ENCODE data around the gene NPPC.
A peak's percentile ranks its signal among the peaks of the same experiment; 100 is the strongest.

Gene NPPC

GRCh38 chr2:231902598-231902997 is 23.6 kb downstream of the NPPC start:
- TF ChIP-seq, protein P1, sequence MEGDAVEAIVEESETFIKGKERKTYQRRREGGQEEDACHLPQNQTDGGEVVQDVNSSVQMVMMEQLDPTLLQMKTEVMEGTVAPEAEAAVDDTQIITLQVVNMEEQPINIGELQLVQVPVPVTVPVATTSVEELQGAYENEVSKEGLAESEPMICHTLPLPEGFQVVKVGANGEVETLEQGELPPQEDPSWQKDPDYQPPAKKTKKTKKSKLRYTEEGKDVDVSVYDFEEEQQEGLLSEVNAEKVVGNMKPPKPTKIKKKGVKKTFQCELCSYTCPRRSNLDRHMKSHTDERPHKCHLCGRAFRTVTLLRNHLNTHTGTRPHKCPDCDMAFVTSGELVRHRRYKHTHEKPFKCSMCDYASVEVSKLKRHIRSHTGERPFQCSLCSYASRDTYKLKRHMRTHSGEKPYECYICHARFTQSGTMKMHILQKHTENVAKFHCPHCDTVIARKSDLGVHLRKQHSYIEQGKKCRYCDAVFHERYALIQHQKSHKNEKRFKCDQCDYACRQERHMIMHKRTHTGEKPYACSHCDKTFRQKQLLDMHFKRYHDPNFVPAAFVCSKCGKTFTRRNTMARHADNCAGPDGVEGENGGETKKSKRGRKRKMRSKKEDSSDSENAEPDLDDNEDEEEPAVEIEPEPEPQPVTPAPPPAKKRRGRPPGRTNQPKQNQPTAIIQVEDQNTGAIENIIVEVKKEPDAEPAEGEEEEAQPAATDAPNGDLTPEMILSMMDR (IDR thresholded peaks at IDR 0.05; ENCODE audit: borderline replicate concordance, insufficient read depth, low read depth, low read length) = no peak
- no peak overlapping the region for H3K4me3 ChIP-seq (ENCODE audit: low read depth, low read length)

- H3K4me3 ChIP-seq (ENCODE audit: low read depth, low read length) = no peak overlapping the region
- TF ChIP-seq, protein P1 (IDR thresholded peaks at IDR 0.05; ENCODE audit: borderline replicate concordance, insufficient read depth, low read depth, low read length) = no peak
Measured at GRCh38 chr2:231900972-231901371, 25.2 kb downstream of the NPPC start.

GRCh38 chr2:231900486-231900942 is 25.7 kb downstream of the NPPC start:
- TF ChIP-seq, protein P1 (IDR thresholded peaks at IDR 0.05; ENCODE audit: borderline replicate concordance, insufficient read depth, low read depth, low read length) = peak; percentile 99
- H3K4me3 ChIP-seq (ENCODE audit: low read depth, low read length) = no peak overlapping the region

- H3K4me3 ChIP-seq (ENCODE audit: low read depth, low read length) = no peak overlapping the region
- TF ChIP-seq, protein P1 (IDR thresholded peaks at IDR 0.05; ENCODE audit: borderline replicate concordance, insufficient read depth, low read depth, low read length) = no peak
Measured at GRCh38 chr2:231894566-231895380, 31.4 kb downstream of the NPPC start.

DNA sequence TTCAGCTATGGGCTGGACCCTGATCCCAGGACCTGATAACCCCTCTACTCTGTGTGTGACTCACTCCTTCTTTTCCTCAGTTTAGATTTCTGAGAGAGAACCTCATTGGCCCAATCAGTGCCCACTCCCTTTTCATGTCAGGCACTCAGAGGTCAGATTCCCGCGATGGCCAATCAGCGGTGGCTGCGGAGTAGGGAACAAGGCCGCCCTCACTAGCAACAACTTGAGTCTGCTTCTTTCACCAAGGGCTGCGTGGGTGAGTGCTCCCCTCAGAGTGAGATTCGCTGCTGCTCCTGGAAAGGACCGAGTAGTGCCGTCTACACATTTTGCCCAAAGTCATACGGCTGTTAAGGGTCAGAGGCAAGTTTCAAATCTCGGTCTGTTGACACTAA is 34.7 kb downstream of the NPPC start:
- TF ChIP-seq, protein P1 (IDR thresholded peaks at IDR 0.05; ENCODE audit: borderline replicate concordance, insufficient read depth, low read depth, low read length) = no peak
- H3K4me3 ChIP-seq (ENCODE audit: low read depth, low read length) = no peak overlapping the region

GRCh38 chr2:231890896-231891513 is 35.2 kb downstream of the NPPC start:
- TF ChIP-seq, protein P1 (IDR thresholded peaks at IDR 0.05; ENCODE audit: borderline replicate concordance, insufficient read depth, low read depth, low read length) = no peak
- no peak overlapping the region for H3K4me3 ChIP-seq (ENCODE audit: low read depth, low read length)

DNA sequence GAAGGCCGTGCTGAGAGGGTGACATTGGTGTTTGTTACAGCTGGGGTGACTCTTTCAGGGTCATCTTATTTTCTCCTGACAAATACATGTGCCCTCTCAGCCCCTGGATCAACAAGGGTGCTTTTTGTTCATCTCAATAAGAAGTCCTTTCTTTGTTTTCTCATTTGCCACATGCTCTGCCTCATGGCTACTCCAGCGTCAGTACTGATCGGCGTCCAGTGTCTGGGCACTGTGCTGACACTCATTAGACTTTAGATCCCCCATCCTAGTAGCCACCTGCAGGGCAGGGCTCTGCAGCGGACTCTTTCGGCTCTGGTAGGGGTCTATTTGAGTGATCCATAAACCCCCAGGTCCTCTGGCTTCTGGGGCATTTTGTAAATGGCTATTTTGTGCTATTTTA is 38.4 kb downstream of the NPPC start:
- no peak overlapping the region for H3K4me3 ChIP-seq (ENCODE audit: low read depth, low read length)
- TF ChIP-seq, protein P1 (IDR thresholded peaks at IDR 0.05; ENCODE audit: borderline replicate concordance, insufficient read depth, low read depth, low read length) = no peak

Data from GM12875 (cell line).